ENCODE results near the gene SLC45A1. TPM values are rescaled to one million over a fixed set of nuclear protein-coding genes. Genes with fewer than 3 reads are reported as not detected.

SLC45A1 gene
- total and polyA plus RNA-seq, 2 experiments from 2014 or later, result 0.27 to 1.0 TPM

DNA sequence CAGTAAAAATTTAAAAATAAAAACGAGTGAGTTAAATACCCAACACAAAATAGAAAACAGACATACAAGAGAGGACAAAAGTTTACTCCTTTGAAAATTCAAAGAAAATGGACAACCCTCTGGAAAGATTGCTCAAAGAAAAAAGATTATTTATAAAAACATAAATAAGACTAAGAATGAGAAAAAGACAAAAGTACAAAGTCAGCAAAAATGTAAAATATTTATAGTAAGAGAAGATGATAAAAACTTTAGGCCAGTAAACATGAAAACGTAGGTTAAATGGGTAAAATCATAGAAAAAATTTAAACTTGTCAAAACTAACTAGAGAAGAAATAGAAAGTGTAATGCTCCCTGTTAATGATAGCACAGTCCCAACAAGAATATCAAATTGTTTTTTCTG lies 31.9 kb upstream of the SLC45A1 start:
- Histone ChIP-seq H3K9me2 (replicated peaks; ENCODE audit: insufficient read depth) (no peaks in the 10 kb centered on the region), H3K27ac (no peak overlapping the region), H3K4me2 (no peak overlapping the region), H3K4me3 (no peak overlapping the region), H3K4me1 (ENCODE audit: insufficient read depth) (no peaks in the 10 kb centered on the region), H3K9me3 (ENCODE audit: low read depth) (no peaks in the 10 kb centered on the region), H4K20me1 (ENCODE audit: insufficient read depth, poor library complexity, severe bottlenecking) (no peaks in the 10 kb centered on the region), H3K27me3 (no peaks in the 10 kb centered on the region), H2AFZ (no peak overlapping the region), H3K36me3 (replicated peaks; ENCODE audit: insufficient read depth, low read depth) (no peaks in the 10 kb centered on the region), H3K79me2 (no peaks in the 10 kb centered on the region)
- TF ChIP-seq EZH2phosphoT487 (IDR thresholded peaks at IDR 0.05; ENCODE audit: low read depth, severe bottlenecking, unreplicated experiment) (no peak), EZH2 (IDR thresholded peaks at IDR 0.05; ENCODE audit: borderline replicate concordance) (no peak)
- TF ChIP-seq, protein P1, sequence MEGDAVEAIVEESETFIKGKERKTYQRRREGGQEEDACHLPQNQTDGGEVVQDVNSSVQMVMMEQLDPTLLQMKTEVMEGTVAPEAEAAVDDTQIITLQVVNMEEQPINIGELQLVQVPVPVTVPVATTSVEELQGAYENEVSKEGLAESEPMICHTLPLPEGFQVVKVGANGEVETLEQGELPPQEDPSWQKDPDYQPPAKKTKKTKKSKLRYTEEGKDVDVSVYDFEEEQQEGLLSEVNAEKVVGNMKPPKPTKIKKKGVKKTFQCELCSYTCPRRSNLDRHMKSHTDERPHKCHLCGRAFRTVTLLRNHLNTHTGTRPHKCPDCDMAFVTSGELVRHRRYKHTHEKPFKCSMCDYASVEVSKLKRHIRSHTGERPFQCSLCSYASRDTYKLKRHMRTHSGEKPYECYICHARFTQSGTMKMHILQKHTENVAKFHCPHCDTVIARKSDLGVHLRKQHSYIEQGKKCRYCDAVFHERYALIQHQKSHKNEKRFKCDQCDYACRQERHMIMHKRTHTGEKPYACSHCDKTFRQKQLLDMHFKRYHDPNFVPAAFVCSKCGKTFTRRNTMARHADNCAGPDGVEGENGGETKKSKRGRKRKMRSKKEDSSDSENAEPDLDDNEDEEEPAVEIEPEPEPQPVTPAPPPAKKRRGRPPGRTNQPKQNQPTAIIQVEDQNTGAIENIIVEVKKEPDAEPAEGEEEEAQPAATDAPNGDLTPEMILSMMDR (IDR thresholded peaks at IDR 0.05; ENCODE audit: poor library complexity), result no peak
- no peak for DNase-seq (ENCODE audit: low spot score)
- WGBS (ENCODE audit: low lambda C conversion rate, missing lambda C conversion rate), result 82% methylated on average over 2 of the region's 2 CpGs

DNA sequence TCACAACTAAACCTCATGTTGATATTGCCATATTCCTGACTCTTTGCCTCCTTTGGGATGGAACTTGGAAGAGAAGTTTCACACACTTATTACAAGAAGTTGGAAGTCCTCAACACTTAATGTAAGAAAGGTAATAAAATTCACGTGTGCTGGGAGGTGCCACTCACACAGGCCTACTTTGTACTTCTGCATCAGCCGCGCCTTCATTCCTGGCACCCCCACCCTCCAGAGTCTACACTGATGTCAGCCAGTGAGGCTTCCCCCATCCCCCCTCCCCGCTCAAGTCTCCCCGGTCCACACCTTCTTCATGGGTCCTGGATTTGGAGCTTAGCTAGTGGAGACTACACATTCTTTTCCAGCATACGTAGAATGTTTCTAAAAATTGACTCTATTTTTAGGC lies 24.8 kb upstream of the SLC45A1 start:
- no peaks in the 10 kb centered on the region for H3K79me2 ChIP-seq
- H4K20me1 ChIP-seq (ENCODE audit: insufficient read depth, poor library complexity, severe bottlenecking), result no peaks in the 10 kb centered on the region
- H3K4me2 ChIP-seq, result no peak overlapping the region
- no peaks in the 10 kb centered on the region for H3K9me3 ChIP-seq (ENCODE audit: low read depth)
- no peak overlapping the region for H3K4me3 ChIP-seq
- no peaks in the 10 kb centered on the region for H3K27me3 ChIP-seq
- WGBS (ENCODE audit: low lambda C conversion rate, missing lambda C conversion rate), result 73% methylated on average over 6 of the region's 6 CpGs
- H2AFZ ChIP-seq, result no peak overlapping the region
- DNase-seq (ENCODE audit: low spot score), result peak; percentile 83
- no peaks in the 10 kb centered on the region for H3K9me2 ChIP-seq (replicated peaks; ENCODE audit: insufficient read depth)
- H3K36me3 ChIP-seq (replicated peaks; ENCODE audit: insufficient read depth, low read depth), result no peaks in the 10 kb centered on the region
- H3K4me1 ChIP-seq (ENCODE audit: insufficient read depth), result peaks cover 5% of the 10 kb centered on the region
- H3K27ac ChIP-seq, result peak overlapping the region; percentile 88
- TF ChIP-seq EZH2 (IDR thresholded peaks at IDR 0.05; ENCODE audit: borderline replicate concordance) (no peak), EZH2phosphoT487 (IDR thresholded peaks at IDR 0.05; ENCODE audit: low read depth, severe bottlenecking, unreplicated experiment) (no peak)
- TF ChIP-seq, protein P1 (IDR thresholded peaks at IDR 0.05; ENCODE audit: poor library complexity), result no peak

GRCh38 chr1:8293641-8294169 lies 24.2 kb upstream of the SLC45A1 start:
- Histone ChIP-seq H3K4me3 (no peak overlapping the region), H3K4me1 (ENCODE audit: insufficient read depth) (peaks cover 5% of the 10 kb centered on the region), H4K20me1 (ENCODE audit: insufficient read depth, poor library complexity, severe bottlenecking) (no peaks in the 10 kb centered on the region), H3K27me3 (no peaks in the 10 kb centered on the region), H3K4me2 (no peak overlapping the region), H2AFZ (no peak overlapping the region), H3K27ac (peak overlapping the region; percentile 88), H3K36me3 (replicated peaks; ENCODE audit: insufficient read depth, low read depth) (no peaks in the 10 kb centered on the region), H3K9me3 (ENCODE audit: low read depth) (no peaks in the 10 kb centered on the region), H3K9me2 (replicated peaks; ENCODE audit: insufficient read depth) (no peaks in the 10 kb centered on the region), H3K79me2 (no peaks in the 10 kb centered on the region)
- TF ChIP-seq EZH2phosphoT487 (IDR thresholded peaks at IDR 0.05; ENCODE audit: low read depth, severe bottlenecking, unreplicated experiment) (no peak), EZH2 (IDR thresholded peaks at IDR 0.05; ENCODE audit: borderline replicate concordance) (no peak)
- TF ChIP-seq, protein P1 (IDR thresholded peaks at IDR 0.05; ENCODE audit: poor library complexity), result no peak
- DNase-seq (ENCODE audit: low spot score), result no peak
- WGBS (ENCODE audit: low lambda C conversion rate, missing lambda C conversion rate), result 100% methylated on average over 4 of the region's 4 CpGs
